ENCODE data around the gene TYRP1.
A peak's percentile ranks its signal among the peaks of the same experiment; 100 is the strongest.
"Not testable (repeated sequence)": the region's sequence is repeated elsewhere in the genome, so short reads cannot be mapped to it uniquely, and the experiment has no call there.

Gene TYRP1, protein sequence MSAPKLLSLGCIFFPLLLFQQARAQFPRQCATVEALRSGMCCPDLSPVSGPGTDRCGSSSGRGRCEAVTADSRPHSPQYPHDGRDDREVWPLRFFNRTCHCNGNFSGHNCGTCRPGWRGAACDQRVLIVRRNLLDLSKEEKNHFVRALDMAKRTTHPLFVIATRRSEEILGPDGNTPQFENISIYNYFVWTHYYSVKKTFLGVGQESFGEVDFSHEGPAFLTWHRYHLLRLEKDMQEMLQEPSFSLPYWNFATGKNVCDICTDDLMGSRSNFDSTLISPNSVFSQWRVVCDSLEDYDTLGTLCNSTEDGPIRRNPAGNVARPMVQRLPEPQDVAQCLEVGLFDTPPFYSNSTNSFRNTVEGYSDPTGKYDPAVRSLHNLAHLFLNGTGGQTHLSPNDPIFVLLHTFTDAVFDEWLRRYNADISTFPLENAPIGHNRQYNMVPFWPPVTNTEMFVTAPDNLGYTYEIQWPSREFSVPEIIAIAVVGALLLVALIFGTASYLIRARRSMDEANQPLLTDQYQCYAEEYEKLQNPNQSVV

DNA sequence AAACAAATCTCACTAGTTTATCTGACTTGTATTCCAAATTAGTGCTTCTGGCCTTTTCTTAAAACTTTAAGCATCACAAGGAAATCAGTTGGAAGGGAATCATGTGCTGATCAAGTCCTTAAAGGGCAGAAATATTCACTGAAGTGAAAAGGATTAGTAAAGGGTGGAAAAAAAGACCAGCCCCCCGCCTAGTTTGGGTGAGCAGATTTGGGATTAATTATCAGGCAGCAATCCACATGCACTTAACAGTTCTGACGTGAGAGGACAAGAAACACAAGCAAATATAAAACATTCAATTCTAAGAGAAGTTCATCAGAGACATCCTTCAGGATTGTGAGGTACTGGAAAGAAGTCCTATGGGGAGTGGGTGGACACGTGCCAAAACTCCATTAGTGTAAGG is at the start of gene TYRP1:
TSS of gene TYRP1 (plus strand) at position 245 of the 400 bp plus-strand sequence. CDS start 612 bp downstream, outside the sequence.
- DNase-seq (ENCODE audit: low read depth, low spot score), result no peak

DNA sequence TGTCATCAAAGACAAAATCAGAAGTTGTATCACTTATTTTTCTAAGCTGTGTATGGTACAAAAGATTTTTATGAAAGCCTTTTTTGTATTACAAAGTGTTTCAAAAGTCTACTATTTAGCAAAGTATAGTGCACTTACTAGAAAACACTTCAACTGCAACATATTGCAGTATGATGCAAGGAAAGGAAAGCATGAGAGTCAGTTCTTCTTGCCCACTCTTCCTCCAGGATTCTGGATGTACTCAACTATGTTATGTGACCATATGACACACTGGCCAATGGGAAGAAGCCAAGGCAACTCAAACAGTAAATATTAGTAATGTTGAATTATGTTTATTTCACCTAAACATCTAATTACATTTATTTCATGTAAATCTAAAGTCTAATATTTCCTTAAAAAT is 49.5 kb upstream of the TYRP1 start:
- DNase-seq (ENCODE audit: low read depth, low spot score), result no peak

DNA sequence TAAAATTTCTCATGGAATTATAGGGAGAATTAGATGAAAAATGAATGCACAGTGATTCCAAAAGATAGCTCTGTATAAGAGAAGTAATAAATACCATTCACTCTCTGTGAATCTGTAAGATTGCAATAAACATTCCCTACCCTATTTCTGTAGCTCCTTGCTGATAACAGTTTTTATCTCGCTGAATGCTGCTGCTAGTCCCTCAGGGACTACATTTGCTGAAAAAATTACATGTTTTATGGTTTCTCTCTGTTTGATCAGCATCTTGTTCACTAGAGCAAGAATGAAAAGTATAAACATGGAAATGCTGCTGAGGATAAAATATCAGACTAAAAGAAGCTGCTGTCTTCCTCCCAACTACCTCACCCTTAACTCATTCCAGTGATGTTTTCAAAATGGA is 44.3 kb upstream of the TYRP1 start:
- DNase-seq (ENCODE audit: low read depth, low spot score), result no peak

DNA sequence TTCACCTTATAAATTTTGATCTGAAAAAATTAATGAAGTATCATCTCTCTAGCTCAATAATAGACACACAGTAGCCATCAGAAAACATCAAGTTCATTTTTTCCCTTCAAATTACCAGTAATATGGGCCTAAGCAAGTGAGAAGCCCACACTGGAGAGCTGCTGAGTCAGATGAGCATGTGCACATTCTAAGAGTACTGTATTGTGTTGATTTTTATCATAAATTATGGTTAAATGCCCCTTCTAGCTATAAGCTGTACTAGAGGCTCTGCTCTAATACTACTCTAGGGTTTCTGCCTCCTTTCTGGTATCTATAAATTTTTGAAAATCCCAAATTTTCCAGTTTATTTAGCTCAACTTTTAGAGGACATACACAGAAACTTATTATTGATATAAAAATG is 42.1 kb upstream of the TYRP1 start:
- DNase-seq (ENCODE audit: low read depth, low spot score), result no peak

DNA sequence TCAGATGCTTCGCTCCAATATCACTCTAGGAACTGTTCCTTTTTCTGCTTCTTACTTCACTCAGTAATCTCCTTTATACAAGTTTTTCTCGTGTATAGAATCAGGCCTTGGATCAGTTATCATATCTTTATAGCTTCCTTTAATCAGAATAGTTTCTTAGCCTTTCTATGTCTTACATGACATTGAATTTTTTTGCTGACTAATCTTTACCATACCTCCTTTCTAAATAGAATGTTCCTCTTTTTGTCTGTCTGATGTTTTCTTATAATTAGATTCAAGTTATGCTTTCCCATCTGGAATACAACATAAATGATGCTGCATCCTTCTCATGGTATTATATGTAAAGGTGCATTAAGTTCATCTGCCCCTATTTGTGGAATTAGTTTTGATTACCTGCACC is 40.2 kb upstream of the TYRP1 start:
- no peak for DNase-seq (ENCODE audit: low read depth, low spot score)

DNA sequence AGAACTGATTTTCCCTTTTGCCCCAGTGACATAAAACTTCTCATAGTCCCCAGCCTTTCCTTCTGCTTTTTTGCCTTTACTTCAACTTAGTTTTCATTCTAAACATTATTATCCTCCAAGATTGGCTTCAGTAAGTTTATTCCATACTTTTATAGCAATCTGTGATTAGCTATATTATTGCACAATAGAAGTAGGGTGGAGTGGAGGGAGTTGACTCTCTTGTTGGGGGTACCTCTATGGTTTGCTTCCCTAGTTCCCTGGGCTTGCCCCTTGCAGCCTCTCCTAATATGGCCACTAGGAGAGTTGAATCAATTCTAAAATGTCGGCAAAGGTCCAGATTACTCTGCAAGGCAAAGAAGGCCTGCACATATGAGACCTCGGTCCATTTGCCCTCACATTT is 36.4 kb upstream of the TYRP1 start:
- DNase-seq (ENCODE audit: low read depth, low spot score), result no peak

GRCh38 chr9:12657233-12657632 is 36.0 kb upstream of the TYRP1 start:
- DNase-seq (ENCODE audit: low read depth, low spot score), result no peak

DNA sequence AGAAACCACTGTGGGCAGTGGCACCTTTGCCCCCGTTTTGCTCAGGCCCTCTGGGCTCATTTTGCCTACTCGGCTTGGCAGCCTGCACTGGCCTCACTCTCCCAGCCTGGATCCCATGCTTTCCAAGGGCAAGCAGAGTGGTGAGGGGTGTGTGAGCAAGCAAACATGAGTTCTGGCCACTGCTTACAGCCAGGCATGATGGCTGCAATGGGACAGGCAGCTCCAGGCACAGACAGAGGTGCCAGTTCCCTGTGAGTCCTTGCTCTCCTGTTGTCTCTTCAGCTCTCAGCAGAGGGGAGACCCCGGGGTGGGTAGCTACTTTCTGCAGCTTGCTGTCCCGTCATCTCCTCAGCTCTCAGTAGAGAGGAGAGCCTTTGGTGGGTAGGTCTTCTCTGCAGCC is 35.2 kb upstream of the TYRP1 start:
- DNase-seq (ENCODE audit: low read depth, low spot score), result no peak

DNA sequence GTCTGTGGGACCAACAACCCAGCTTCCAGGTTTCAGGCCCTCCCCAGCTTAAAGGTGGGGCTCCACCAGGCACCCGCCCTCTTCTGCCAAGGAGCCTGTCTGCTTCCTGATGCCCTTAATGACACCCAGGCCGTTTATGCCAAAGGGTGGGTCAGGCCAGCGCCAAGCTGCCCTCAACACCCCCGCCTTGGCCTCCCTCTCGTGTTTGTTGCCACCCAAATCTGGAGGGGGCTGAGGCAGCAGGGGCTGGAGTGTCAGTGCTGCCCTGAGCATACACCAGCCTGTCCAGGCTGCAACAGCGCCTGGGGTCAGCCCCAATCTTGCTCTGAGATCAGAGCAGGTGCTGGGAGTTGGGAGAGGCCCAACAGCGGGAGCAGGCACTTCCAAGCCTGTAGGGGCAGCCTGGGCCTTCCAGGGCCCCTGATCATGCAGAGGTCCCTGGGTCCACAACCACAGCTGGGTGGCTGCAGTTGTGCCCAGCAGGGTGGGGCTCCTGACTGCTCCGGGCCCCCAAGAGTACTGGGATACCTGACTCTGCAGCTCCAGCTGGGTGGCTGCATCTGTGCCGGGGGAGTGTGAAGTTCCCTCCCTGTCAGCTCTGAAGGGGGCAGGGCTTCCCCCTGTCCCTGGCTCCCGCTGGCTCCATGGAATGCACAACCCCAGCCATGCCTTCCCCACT is 34.5 kb upstream of the TYRP1 start:
- DNase-seq (ENCODE audit: low read depth, low spot score), result no peak

DNA sequence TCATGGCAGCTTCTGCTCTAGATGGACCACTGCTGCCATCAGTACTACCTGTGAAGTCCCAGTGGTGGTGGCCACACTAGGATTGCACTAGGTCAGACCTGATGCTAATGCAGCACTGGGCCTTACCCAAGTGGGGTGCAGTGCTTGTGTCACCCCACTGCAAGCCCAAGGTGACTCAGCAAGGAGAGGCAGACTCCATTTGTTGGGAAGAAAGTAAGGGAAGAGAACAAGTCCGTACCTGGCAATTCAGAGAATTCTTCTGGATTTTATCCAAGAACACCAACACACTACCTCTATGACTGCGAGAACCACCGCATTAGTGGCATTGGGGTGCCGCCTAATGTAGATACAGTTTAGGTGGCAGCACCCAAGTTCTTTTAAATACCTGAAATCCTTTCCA is 34.0 kb upstream of the TYRP1 start:
- no peak for DNase-seq (ENCODE audit: low read depth, low spot score)

- DNase-seq (ENCODE audit: low read depth, low spot score), result peak; percentile 12
Observed at GRCh38 chr9:12666813-12667212, 26.4 kb upstream of the TYRP1 start.

GRCh38 chr9:12667892-12668291 is 25.3 kb upstream of the TYRP1 start:
- DNase-seq (ENCODE audit: low read depth, low spot score), result no peak

DNA sequence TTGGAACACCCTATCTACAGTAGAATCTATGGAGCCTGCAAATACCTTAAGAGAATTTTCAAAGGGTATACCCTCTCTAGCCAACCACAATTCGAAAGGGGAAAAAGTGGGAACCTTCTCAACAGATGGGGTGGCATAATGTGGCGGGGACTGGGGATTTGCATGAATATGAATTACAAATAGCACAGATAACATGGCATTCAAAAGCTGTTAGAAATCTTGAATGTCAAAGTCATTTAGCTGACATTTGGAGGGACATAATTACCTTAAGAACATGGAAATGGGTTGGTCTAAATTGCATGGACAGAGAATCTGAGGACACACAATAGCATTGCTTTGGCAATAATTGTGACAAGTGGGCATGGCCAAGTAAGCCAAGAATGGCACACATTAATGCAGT is 23.2 kb upstream of the TYRP1 start:
- DNase-seq (ENCODE audit: low read depth, low spot score), result no peak

GRCh38 chr9:12674961-12675360 is 18.2 kb upstream of the TYRP1 start:
- DNase-seq (ENCODE audit: low read depth, low spot score), result no peak

- not testable (repeated sequence) for DNase-seq (ENCODE audit: low read depth, low spot score)
Observed at GRCh38 chr9:12677462-12678126, 15.6 kb upstream of the TYRP1 start.

DNA sequence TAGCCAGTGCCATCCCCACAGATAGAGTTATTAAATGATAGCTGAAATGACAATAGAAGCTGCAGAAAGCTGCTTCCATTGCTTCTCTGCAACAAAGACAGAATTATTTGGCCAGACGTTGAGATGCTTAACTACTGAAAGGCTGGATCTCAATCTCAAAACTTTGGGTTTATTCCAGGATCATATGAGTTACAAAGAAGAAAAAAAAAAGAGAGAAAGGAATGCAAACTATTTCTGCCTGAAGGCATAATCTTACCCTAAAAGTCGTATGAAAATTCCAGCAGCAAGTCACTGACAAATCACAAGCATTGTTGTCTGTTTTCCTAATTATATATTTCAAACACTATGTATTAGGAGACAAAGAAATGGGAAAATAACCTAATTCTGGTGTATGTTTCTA is 12.8 kb upstream of the TYRP1 start:
- no peak for DNase-seq (ENCODE audit: low read depth, low spot score)

GRCh38 chr9:12680757-12681156 is 12.4 kb upstream of the TYRP1 start:
- no peak for DNase-seq (ENCODE audit: low read depth, low spot score)

GRCh38 chr9:12681620-12682019 is 11.6 kb upstream of the TYRP1 start:
- DNase-seq (ENCODE audit: low read depth, low spot score), result no peak

DNA sequence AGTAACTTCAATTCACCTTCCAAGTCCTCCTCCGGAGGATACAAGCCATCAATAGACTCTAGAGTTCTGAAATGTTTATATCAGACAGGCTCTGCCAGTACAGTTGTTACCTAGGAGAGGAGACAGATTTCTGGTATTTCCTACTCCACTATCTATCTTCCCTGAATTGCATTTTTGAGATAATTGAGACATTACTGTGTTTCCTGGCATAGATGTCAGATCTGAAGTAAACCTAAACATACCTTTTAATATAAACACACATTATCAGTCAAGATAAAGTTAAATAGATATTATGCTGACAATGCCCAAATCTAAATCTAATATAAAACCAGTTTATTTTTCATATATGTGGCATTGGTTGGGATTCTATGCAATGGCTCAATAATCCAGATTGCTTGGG is 8.2 kb upstream of the TYRP1 start:
- no peak for DNase-seq (ENCODE audit: low read depth, low spot score)

GRCh38 chr9:12689233-12689632 is 4.0 kb upstream of the TYRP1 start:
- no peak for DNase-seq (ENCODE audit: low read depth, low spot score)

DNA sequence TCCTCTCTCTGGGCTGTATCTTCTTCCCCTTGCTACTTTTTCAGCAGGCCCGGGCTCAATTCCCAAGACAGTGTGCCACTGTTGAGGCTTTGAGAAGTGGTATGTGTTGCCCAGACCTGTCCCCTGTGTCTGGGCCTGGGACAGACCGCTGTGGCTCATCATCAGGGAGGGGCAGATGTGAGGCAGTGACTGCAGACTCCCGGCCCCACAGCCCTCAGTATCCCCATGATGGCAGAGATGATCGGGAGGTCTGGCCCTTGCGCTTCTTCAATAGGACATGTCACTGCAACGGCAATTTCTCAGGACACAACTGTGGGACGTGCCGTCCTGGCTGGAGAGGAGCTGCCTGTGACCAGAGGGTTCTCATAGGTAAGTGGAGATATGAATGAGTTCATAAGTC is 828 bp downstream of the TYRP1 start:
- DNase-seq (ENCODE audit: low read depth, low spot score), result no peak

DNA sequence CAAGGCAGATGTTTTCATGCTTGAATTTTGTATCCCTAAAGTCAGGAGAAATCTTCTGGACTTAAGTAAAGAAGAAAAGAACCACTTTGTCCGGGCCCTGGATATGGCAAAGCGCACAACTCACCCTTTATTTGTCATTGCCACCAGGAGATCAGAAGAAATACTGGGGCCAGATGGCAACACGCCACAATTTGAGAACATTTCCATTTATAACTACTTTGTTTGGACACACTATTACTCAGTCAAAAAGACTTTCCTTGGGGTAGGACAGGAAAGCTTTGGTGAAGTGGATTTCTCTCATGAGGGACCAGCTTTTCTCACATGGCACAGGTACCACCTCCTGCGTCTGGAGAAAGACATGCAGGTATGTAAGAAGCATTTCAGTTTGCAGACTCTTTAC is 2.3 kb downstream of the TYRP1 start:
- no peak for DNase-seq (ENCODE audit: low read depth, low spot score)

Data from iPS DF 19.7 (cell line).